Lower leg skin (tissue), 4 donors: ENCODE measurements around the gene C8G. TPM values are rescaled to one million over a fixed set of nuclear protein-coding genes. Genes with fewer than 3 reads are reported as not detected.

Experiments
- DNase-seq, 2 donors: peaks; one replicate each; pipeline ENCODE4 v3.0.0-alpha.2; 2019; ENCODE audit warnings: low spot score in 2 of 2
- H3K4me3 ChIP-seq: fragments of 200-600 bp; sonication (generic); 2 replicates; pipeline ENCODE4 v1.5.1; 2017; ENCODE audit warnings: mild to moderate bottlenecking, low read depth; ENCODE audit not compliant: poor library complexity, severe bottlenecking
- POLR2A ChIP-seq, 2 donors: fragments of 450-650 bp; IDR thresholded peaks; one replicate each; pipeline ENCODE4 v1.6.1; 2016 to 2017; ENCODE audit warnings: antibody characterized with exemption in 2 of 2, mild to moderate bottlenecking in 1 of 2, moderate library complexity in 1 of 2
- WGBS, 2 donors: methylation state at CpG; one replicate each; pipeline ENCODE4 v1.1.5; 2018; 5-methylcytosine and 5-hydroxymethylcytosine counted together
- intact Hi-C: fragments of 100-400 bp; cut with DNase I; formaldehyde crosslinking; loops from one replicate; pipeline ENCODE4 v1.15.0; 2023; ENCODE audit warnings: low total_unique reads
- total RNA-seq, 4 donors: library from RNA; depleted of rRNA; stranded (reverse); fragments of >200 nt; gene quantifications; one replicate each; pipeline ENCODE4 v1.1.0, GENCODE V29; 2016
- TF ChIP-seq, protein P1 (sequence below), 3 donors: fragments of 450-650 bp; IDR thresholded peaks; one replicate each; pipeline ENCODE4 v1.5.1; 2016; ENCODE audit warnings: antibody characterized with exemption in 3 of 3, mild to moderate bottlenecking in 3 of 3, moderate library complexity in 2 of 3

Gene C8G
- total RNA-seq, 4 donors from 2014 or later: not detected

DNA sequence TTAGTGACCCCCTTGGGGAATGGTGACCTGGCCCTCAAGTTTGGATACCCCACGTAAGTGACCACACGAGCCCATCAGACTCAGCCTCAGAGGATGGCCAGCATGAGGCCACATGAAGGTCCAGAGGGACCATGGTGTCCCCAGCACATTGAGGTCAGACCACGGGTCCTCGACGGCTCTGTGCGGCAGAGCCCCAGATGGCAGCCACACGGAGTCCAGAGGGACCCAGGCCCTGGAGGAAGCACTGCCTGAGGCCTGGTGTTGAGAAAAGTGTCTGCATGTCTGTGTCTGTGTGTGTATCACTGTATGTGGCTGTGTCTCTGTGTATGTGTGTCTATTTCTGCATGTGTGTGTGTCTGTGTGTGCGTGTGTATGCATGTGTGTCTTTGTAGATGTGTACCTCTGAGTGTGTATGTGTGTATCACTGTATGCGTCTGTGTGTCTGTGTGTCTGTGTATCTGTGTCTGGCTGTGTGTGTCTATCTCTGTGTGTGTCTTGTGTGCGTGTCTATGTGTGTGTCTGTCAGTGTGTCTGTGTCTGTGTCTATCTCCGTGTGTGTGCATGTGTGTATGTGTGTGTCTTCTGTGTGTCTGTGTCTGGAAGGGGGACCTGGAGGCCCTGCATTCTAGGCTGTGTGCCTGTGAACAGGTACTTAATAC is 38.7 kb downstream of the C8G start:
- no peak for DNase-seq
- TF ChIP-seq, protein P1, sequence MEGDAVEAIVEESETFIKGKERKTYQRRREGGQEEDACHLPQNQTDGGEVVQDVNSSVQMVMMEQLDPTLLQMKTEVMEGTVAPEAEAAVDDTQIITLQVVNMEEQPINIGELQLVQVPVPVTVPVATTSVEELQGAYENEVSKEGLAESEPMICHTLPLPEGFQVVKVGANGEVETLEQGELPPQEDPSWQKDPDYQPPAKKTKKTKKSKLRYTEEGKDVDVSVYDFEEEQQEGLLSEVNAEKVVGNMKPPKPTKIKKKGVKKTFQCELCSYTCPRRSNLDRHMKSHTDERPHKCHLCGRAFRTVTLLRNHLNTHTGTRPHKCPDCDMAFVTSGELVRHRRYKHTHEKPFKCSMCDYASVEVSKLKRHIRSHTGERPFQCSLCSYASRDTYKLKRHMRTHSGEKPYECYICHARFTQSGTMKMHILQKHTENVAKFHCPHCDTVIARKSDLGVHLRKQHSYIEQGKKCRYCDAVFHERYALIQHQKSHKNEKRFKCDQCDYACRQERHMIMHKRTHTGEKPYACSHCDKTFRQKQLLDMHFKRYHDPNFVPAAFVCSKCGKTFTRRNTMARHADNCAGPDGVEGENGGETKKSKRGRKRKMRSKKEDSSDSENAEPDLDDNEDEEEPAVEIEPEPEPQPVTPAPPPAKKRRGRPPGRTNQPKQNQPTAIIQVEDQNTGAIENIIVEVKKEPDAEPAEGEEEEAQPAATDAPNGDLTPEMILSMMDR (IDR thresholded peaks at IDR 0.05): peak in 1 of 3 donors; percentile 46
- TF ChIP-seq POLR2A (IDR thresholded peaks at IDR 0.05): no peak
- intact Hi-C loops: no loop called here
- no peak overlapping the region for H3K4me3 ChIP-seq
- WGBS, 2 donors: 77 to 98% methylated on average over 4 to 11 of the region's 11 CpGs

DNA sequence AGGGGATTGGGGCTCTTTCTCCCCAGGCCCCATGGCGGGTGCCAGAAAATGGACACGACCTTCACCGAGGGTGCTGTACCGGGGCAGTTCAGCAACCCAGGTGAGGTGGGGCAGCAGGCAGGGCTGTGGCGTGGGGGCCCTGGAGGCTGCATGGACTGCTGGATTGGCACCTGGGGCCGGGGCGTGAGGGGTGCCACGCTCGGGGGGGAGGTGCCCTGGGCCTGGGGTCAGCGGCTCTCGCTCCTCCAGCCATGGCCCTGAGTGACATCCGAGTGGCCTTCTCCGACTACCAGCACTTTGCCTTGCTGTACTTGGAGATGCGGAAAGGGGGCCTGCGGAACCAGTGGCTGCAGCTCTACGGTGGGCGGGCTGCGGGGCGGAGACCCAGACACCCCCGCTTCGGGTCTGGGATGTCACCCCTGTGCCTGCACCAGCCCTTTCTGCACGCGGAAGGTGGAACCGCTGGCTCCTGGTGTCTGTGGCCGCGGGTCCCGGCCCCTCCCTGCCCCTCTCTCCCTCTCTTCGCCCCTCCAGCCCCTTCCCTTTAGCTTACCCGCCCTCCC is 39.5 kb downstream of the C8G start:
- 51 to 55% methylated on average over 23 to 29 of the region's 29 CpGs for WGBS, 2 donors
- TF ChIP-seq, protein P1 (IDR thresholded peaks at IDR 0.05): no peak
- TF ChIP-seq POLR2A (IDR thresholded peaks at IDR 0.05): no peak
- DNase-seq: no peak
- intact Hi-C loops: no loop called here
- no peak overlapping the region for H3K4me3 ChIP-seq

DNA sequence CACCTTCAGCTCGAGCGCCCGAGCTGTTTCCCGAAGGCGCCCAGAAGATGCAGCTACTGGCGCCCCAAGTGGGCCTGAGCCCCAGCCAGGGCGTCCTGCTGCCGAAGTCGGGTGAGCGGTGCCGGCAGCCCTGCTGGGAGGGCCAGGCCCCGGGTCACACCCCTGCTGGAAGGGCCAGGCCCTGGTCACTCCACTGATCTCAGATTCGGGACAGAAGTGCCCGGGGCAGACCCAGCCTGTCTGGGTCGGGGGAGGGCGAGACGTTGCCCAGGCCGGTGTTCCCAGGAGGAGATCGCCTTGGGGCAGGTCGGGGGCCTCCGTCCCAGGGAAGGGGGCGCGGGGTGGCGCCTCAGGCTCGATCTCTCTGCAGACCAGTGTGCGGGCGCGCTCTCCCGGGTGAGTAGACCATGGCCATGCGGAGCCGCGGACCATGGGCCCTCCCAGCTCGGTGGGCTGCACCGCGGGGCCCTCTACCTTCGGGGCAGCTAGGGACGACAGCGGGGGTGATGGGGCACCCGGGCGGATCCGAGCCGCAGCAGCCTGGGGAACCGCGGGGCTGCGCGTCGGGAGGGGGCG is 40.1 kb downstream of the C8G start:
- TF ChIP-seq, protein P1 (IDR thresholded peaks at IDR 0.05): no peak
- TF ChIP-seq POLR2A (IDR thresholded peaks at IDR 0.05): no peak
- 15 to 17% methylated on average over 21 to 24 of the region's 48 CpGs for WGBS, 2 donors
- intact Hi-C loops: no loop called here
- H3K4me3 ChIP-seq: no peak overlapping the region
- DNase-seq: no peak

DNA sequence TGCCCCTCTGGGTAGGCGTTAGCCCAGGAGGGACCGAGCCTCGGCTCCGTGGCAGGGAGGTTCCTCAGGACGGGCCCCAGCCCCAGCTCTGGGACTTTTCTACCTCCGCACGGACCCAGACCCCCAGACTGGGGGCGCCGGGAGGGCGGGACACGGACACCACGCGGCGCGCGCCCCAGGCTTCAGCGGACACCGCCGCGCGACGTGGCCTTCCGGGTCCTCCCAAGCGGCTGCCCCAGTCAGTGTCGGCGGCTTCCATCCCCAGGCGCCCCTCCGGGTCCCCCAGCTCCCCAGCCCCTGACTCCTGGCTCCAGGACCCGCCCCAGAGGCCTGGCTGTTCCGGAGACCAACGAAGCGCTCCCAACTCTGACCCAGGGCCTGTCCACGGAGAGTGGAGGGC is 40.8 kb downstream of the C8G start:
- intact Hi-C loops: no loop called here
- no peak for TF ChIP-seq POLR2A (IDR thresholded peaks at IDR 0.05)
- TF ChIP-seq, protein P1 (IDR thresholded peaks at IDR 0.05): no peak
- 25 to 32% methylated on average over 10 to 33 of the region's 33 CpGs for WGBS, 2 donors
- no peak for DNase-seq
- H3K4me3 ChIP-seq: no peak overlapping the region

DNA sequence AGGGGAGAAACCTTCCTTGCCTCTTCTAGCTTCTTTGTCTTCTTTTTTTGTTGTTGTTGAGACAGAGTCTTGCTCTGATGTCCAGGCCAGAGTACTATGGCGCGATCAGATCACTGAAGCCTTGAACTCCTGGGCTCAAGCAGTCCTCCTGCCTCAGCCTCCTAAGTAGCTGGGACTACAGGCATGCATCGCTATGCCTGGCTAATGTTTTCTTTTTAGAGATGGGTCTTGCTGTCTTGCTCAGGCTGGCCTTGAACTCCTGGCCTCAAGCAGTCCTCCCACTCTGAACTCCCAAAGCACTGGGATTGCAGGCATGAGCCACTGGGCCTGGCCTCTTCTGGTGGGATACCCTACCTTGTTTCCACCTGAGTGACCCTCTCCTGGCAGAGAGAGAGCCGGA is 43.8 kb downstream of the C8G start:
- 96 to 97% methylated on average over 4 of the region's 4 CpGs for WGBS, 2 donors
- H3K4me3 ChIP-seq: no peak overlapping the region
- TF ChIP-seq POLR2A (IDR thresholded peaks at IDR 0.05): no peak
- TF ChIP-seq, protein P1 (IDR thresholded peaks at IDR 0.05): no peak
- DNase-seq: no peak
- intact Hi-C loops: no loop called here
